RWPE1 (cell line): ENCODE measurements around the gene GALNT11.

Source experiments
- CTCF ChIA-PET: fragments of 350-600 bp; sonication (Branson Sonifier 250); formaldehyde crosslinking; extraction: SDS; loops from one replicate; lab custom pipeline; 2021; lab: Yijun Ruan, JAX
- POLR2A ChIA-PET: fragments of 400-600 bp; formaldehyde crosslinking; extraction: SDS; loops from one replicate; lab custom pipeline; 2020; ENCODE audit warnings: antibody characterized with exemption; ENCODE audit not compliant: low non-redundant PET; lab: Yijun Ruan, JAX
- DNase-seq: peaks from one replicate; pipeline ENCODE4 v3.0.0; 2012; ENCODE audit warnings: low spot score
- H3K27ac ChIP-seq: fragments of 450-650 bp; 2 replicates; pipeline ENCODE4 v1.5.1; 2017
- TF ChIP-seq, protein P1 (sequence below): fragments of 450-650 bp; conservative IDR thresholded peaks from 2 replicates; pipeline ENCODE4 v1.5.1; 2017; ENCODE audit warnings: low read depth, mild to moderate bottlenecking

Gene GALNT11

DNA sequence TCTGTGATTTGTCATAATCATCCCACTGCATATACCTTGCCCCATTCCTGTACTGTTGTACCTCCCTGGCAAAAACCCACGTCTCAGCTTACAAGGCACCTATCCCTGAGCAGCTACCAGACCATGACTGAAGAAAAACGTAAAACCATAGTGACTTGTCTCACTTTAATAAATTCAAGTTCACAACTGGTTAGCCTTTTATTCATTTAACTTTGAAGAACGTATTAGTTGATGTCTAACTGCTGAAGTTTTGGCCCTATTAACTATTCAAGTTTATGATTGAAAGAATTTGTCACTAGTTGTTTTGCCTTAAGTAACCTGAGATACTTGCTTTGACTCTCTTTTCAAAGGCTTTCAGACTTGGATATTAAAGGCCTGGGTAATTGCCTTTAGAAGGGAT, 59.7 kb downstream of the GALNT11 start:
- H3K27ac ChIP-seq, result no peak overlapping the region
- POLR2A ChIA-PET, result no interaction called here
- no peak for DNase-seq
- CTCF ChIA-PET, result interaction anchor here (0.7 kb wide), 1 partner anchor 384 kb away, joined by 3 read pairs; no protein-coding TSS in a partner anchor
- TF ChIP-seq, protein P1, sequence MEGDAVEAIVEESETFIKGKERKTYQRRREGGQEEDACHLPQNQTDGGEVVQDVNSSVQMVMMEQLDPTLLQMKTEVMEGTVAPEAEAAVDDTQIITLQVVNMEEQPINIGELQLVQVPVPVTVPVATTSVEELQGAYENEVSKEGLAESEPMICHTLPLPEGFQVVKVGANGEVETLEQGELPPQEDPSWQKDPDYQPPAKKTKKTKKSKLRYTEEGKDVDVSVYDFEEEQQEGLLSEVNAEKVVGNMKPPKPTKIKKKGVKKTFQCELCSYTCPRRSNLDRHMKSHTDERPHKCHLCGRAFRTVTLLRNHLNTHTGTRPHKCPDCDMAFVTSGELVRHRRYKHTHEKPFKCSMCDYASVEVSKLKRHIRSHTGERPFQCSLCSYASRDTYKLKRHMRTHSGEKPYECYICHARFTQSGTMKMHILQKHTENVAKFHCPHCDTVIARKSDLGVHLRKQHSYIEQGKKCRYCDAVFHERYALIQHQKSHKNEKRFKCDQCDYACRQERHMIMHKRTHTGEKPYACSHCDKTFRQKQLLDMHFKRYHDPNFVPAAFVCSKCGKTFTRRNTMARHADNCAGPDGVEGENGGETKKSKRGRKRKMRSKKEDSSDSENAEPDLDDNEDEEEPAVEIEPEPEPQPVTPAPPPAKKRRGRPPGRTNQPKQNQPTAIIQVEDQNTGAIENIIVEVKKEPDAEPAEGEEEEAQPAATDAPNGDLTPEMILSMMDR, result no peak

DNA sequence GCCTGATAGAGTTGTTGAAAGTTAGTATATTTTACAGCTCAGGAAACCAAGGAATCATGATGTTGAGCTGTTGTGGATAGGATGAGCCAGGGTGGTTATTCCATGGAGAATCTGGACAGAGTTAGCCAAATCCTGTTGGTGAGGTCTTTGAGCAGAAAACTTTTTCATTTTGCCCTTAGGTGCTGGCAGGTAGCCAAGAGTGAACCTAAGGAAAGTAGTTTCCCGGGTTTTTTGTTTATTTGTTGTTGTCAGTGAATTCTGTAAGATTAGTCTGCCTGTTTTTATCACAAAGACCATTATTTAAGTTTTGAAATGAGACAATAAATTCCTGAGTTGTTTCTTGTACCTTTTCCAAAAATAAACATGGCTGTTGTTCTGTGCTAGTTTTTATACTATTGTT, 61.0 kb downstream of the GALNT11 start:
- ChIA-PET POLR2A (no interaction called here), CTCF (no interaction called here)
- DNase-seq, result no peak

DNA sequence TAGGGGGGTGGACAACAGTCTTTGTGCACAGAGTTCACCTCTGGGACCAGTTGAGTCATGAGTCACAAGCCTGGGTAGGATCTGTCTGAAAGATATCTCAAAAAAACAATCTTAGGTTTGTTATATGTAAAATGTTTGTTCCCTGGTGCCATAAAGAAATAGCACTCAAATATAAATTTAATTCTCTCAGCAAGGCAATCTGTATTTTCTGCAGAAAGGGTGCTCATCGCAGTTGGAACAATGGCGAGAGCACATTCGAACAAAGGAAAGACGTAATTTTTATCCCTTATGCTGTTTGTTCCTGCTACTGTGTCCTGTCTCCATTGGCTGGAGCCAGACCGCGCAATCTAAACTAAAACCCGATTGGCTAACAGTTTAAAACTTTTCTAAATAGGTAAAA, 63.7 kb downstream of the GALNT11 start:
- DNase-seq, result no peak
- TF ChIP-seq, protein P1, result no peak
- CTCF ChIA-PET, result no interaction called here
- POLR2A ChIA-PET, result no interaction called here
- no peak overlapping the region for H3K27ac ChIP-seq

More for the DNA sequence above, 61.0 kb downstream of the GALNT11 start:
- H3K27ac ChIP-seq, result no peak overlapping the region
- TF ChIP-seq, protein P1, result no peak

DNA sequence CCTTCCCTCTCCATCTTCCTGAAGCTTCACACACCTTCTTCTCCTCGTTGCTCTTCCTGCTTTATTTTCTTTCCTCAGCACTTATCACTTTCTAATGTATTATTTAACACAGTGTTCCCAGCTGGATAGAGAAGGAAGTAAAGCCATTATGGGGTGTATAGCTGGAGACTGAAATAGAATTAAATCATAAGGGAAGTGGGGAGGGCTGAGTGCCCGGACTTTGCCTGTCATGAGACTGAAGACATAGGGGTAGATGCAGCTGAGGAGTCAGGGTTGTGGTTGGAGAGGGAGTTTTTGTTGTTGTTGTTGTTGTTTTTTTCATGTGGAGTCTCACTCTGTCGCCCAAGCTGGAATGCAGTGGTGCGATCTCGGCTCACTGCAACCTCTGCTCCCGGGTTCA, 65.3 kb downstream of the GALNT11 start:
- POLR2A ChIA-PET, result no interaction called here
- DNase-seq, result no peak

DNA sequence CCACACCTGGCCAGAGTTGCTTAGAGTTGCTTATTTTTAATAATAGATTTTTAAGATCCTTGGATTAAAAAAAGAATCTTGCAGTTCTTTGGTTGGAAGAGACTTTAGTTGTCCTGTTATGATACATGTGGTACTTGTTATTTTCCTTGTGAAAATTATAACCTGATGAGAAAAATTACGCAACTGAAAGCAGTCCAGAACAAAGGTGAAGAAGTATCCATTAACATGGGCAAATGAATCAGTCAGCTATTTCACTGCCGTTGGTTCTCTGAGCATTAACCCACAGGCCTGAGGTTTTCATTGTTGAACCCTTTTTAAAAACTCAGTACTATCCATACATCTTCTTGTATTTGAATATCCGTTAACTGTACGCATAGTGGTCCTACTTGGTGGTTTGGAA, 68.2 kb downstream of the GALNT11 start:
- ChIA-PET CTCF (no interaction called here), POLR2A (no interaction called here)
- no peak overlapping the region for H3K27ac ChIP-seq
- DNase-seq, result no peak
- TF ChIP-seq, protein P1, result no peak

More for the DNA sequence above, 65.3 kb downstream of the GALNT11 start:
- TF ChIP-seq, protein P1, result no peak
- no peak overlapping the region for H3K27ac ChIP-seq
- CTCF ChIA-PET, result no interaction called here

DNA sequence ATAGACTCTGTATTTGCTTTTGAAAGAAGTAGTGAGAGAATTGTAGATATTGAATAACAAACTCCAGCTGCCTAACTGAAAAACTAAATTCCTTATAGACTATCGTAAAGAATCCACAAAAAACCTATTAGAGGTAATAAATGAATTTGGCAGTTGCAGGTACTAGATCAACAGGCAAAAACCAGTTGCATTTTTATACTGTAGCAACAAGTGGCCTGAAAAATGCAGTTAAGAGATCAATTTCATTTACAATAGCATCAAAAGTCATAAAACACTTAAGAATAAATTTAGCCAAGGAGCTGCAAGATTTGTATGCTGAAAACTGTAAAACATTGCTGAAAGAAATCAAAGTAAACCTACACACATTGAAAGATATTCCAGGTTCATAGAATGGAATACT, 70.3 kb downstream of the GALNT11 start:
- ChIA-PET POLR2A (no interaction called here), CTCF (no interaction called here)
- TF ChIP-seq, protein P1, result no peak

More for the DNA sequence above, 70.3 kb downstream of the GALNT11 start:
- H3K27ac ChIP-seq, result no peak overlapping the region
- DNase-seq, result no peak
